ENCODE data around the gene C2CD5.

GRCh38 chr12:22443379-22444316 lies 100.7 kb downstream of the C2CD5 start:
- TF ChIP-seq CTCF (IDR thresholded peaks at IDR 0.05), result peak in 5 of 7 experiments; percentile 50 to 88 (median 66)
- TF ChIP-seq EP300 (IDR thresholded peaks at IDR 0.05), result no peak

All from stomach (tissue), 4 donors.